DMS 273 (cell line): ENCODE results near the gene TNFRSF21.

Experiments used
- DNase-seq: peaks from one replicate; lab custom pipeline; 2025; ENCODE audit not compliant: unreplicated experiment; lab: John Stamatoyannopoulos, UW

TNFRSF21 gene

GRCh38 chr6:47254051-47254450 lies 55.7 kb downstream of the TNFRSF21 start:
- DNase-seq, result no peak

- DNase-seq, result no peak
Measured at GRCh38 chr6:47253136-47253535, 56.6 kb downstream of the TNFRSF21 start.

- DNase-seq, result no peak
Measured at GRCh38 chr6:47252633-47253032, 57.1 kb downstream of the TNFRSF21 start.

- no peak for DNase-seq
Measured at GRCh38 chr6:47251396-47251795, 58.3 kb downstream of the TNFRSF21 start.

- DNase-seq, result no peak
Measured at GRCh38 chr6:47250302-47250701, 59.4 kb downstream of the TNFRSF21 start.

- DNase-seq, result peak; percentile 28
Measured at GRCh38 chr6:47248446-47248845, 61.3 kb downstream of the TNFRSF21 start.

- DNase-seq, result peak; percentile 79
Measured at GRCh38 chr6:47247227-47247797, 62.4 kb downstream of the TNFRSF21 start.

- no peak for DNase-seq
Measured at GRCh38 chr6:47246551-47246950, 63.2 kb downstream of the TNFRSF21 start.

- DNase-seq, result peak; percentile 59
Measured at GRCh38 chr6:47245745-47246371, 63.8 kb downstream of the TNFRSF21 start.

GRCh38 chr6:47242483-47243386 lies 67.0 kb downstream of the TNFRSF21 start:
- DNase-seq, result peak; percentile 95

GRCh38 chr6:47241742-47242482 lies 67.8 kb downstream of the TNFRSF21 start:
- peak; percentile 72 for DNase-seq

GRCh38 chr6:47240277-47240890 lies 69.3 kb downstream of the TNFRSF21 start:
- no peak for DNase-seq

- DNase-seq, result no peak
Measured at GRCh38 chr6:47239546-47239945, 70.2 kb downstream of the TNFRSF21 start.

- no peak for DNase-seq
Measured at GRCh38 chr6:47238456-47238995, 71.2 kb downstream of the TNFRSF21 start.

- no peak for DNase-seq
Measured at GRCh38 chr6:47237196-47237595, 72.5 kb downstream of the TNFRSF21 start.

- DNase-seq, result peak; percentile 43
Measured at GRCh38 chr6:47235964-47236760, 73.5 kb downstream of the TNFRSF21 start.

GRCh38 chr6:47235421-47235820 lies 74.3 kb downstream of the TNFRSF21 start:
- DNase-seq, result no peak

GRCh38 chr6:47234266-47234933 lies 75.3 kb downstream of the TNFRSF21 start:
- no peak for DNase-seq

GRCh38 chr6:47231151-47231550 lies 78.6 kb downstream of the TNFRSF21 start:
- DNase-seq, result no peak
